SJCRH30 (cell line): Measurements from ENCODE around the gene IGFLR1. TPM values are rescaled to one million over a fixed set of nuclear protein-coding genes. Genes with fewer than 3 reads are reported as not detected.
A peak's percentile ranks its signal among the peaks of the same experiment; 100 is the strongest.

Source experiments
- DNase-seq, 2 experiments: peaks; one replicate each; pipeline ENCODE4 v3.0.0-alpha.2; 2015 to 2020
- H3K27ac ChIP-seq: fragments of 250-450 bp; sonication (Bioruptor Pico); 2 replicates; pipeline ENCODE4 v1.5.1; 2020; ENCODE audit warnings: mild to moderate bottlenecking, moderate library complexity
- H3K27me3 ChIP-seq: fragments of 250-450 bp; sonication (Bioruptor Pico); 2 replicates; pipeline ENCODE4 v1.5.1; 2020; ENCODE audit warnings: mild to moderate bottlenecking, moderate library complexity
- H3K36me3 ChIP-seq: fragments of 250-450 bp; sonication (Bioruptor Pico); 2 replicates; pipeline ENCODE4 v1.5.1; 2020; ENCODE audit warnings: mild to moderate bottlenecking, moderate library complexity
- H3K4me1 ChIP-seq: fragments of 250-450 bp; sonication (Bioruptor Pico); 2 replicates; pipeline ENCODE4 v1.5.1; 2020; ENCODE audit warnings: mild to moderate bottlenecking, moderate library complexity
- H3K4me3 ChIP-seq: fragments of 250-450 bp; sonication (Bioruptor Pico); 2 replicates; pipeline ENCODE4 v1.5.1; 2020; ENCODE audit warnings: mild to moderate bottlenecking, moderate library complexity
- H3K9me3 ChIP-seq: fragments of 250-450 bp; sonication (Bioruptor Pico); replicated peaks from 2 replicates; pipeline ENCODE4 v1.5.1; 2020; ENCODE audit warnings: mild to moderate bottlenecking, moderate library complexity
- total RNA-seq: library from RNA; depleted of rRNA; stranded (reverse); fragments of >200 nt; shearing (Covaris generic); gene quantifications from 2 replicates; pipeline ENCODE4 v1.2.3, GENCODE V29; 2014

IGFLR1 gene
- total RNA-seq, 1 experiment from 2014 or later, result 4.3 TPM

DNA sequence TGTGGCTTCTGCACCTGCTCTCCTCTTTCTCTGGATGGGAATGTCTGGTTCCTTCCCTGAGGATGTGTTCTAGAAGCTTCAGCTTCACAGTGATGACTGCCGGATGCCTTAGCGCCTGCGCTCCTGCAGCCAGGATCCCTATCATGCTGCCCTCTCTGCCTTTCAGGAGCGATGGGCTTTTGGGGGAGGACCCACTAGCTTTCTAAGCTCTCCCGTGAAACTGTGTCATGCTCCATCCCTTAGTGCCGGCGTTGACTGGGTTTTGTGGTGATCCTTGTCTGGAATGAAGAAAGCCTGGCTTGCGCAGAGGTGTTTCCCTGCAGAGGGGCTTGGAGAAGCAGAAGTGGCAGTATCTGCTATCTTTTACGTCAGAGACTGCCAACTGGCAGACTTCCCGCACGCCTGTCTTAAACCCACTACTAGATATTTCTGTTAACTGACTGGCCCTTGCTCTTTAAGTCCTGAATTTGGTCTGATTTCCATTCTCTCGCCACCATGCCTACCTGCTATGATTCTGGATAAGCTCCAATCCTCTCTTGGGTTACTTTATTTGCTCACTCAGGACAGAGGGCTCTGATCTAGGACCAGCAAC, 28.3 kb downstream of the IGFLR1 start:
- H3K4me3 ChIP-seq, result no peak overlapping the region
- no peaks in the 10 kb centered on the region for H3K36me3 ChIP-seq
- no peak for DNase-seq
- peaks cover 7% of the 10 kb centered on the region; the same call in 1 of the 2 replicates for H3K4me1 ChIP-seq
- H3K9me3 ChIP-seq, result no peaks in the 10 kb centered on the region
- H3K27ac ChIP-seq, result no peak overlapping the region
- no peaks in the 10 kb centered on the region; the same call in 1 of the 2 replicates for H3K27me3 ChIP-seq

DNA sequence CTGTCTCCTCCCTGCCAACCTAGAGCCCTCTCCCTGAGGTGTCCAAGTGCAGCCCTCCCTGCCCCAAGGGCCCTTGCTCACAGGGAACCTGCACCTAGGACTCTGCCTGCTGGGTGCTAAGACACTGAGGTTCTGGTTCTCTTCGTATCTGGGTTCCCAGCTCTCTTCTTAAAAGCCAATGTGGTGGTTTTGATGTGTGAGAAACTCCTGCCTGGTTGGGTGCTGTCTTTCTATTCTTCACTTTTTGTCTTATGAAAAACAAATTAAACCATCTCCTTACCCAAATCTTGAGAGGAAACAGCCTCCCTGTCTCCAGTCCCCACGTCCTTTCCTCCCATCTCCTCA, 28.8 kb downstream of the IGFLR1 start:
- Histone ChIP-seq H3K9me3 (no peaks in the 10 kb centered on the region), H3K27me3 (no peaks in the 10 kb centered on the region; the same call in 1 of the 2 replicates), H3K4me3 (no peak overlapping the region), H3K4me1 (peaks cover 4% of the 10 kb centered on the region; the same call in 1 of the 2 replicates), H3K27ac (no peak overlapping the region), H3K36me3 (no peaks in the 10 kb centered on the region)
- DNase-seq, result no peak

DNA sequence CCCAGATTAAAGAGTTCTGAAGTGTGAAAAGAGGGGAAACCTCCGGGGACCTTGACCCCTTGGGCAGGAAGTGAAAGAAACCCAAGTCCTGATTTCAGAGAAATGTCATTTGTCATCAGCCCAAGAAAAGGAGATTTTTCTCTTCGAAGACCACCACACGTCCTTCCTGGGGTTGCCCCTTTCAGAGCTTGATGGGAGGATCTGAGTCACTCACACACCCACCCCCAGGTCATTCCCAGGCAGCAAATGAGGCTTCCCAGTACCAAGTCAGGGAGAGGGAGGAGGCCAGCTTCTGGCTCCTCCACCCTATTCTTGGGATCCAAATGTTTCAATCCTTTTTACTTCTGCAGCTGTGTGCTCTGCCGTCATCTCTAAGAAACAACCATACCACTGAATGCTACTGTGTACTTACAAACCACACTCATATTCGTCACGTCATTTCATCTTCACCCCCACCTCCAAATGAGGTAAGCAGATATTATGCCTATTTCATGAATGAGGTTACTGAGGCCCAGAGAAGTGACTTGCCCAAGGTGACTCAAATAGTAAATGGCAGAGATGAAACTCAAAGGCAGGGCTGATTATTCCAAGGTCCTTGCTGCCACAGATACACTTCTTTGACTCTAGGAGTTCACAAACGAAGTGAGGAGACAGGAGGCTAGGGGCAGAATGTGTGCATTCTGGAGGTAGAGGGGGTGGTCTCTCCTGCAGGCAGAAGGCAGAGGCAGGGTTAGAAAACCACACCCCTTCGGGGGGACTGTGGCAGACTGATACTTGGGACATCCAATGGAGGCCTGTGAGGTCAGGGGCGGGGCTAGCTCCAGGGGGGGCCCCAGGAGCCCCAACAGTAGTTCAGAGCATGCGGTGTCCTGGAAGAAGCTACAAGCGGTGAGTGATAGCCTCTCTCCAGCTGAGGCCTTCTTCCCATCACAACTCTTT, 29.4 kb downstream of the IGFLR1 start:
- DNase-seq, result no peak
- H3K27ac ChIP-seq, result no peak overlapping the region

DNA sequence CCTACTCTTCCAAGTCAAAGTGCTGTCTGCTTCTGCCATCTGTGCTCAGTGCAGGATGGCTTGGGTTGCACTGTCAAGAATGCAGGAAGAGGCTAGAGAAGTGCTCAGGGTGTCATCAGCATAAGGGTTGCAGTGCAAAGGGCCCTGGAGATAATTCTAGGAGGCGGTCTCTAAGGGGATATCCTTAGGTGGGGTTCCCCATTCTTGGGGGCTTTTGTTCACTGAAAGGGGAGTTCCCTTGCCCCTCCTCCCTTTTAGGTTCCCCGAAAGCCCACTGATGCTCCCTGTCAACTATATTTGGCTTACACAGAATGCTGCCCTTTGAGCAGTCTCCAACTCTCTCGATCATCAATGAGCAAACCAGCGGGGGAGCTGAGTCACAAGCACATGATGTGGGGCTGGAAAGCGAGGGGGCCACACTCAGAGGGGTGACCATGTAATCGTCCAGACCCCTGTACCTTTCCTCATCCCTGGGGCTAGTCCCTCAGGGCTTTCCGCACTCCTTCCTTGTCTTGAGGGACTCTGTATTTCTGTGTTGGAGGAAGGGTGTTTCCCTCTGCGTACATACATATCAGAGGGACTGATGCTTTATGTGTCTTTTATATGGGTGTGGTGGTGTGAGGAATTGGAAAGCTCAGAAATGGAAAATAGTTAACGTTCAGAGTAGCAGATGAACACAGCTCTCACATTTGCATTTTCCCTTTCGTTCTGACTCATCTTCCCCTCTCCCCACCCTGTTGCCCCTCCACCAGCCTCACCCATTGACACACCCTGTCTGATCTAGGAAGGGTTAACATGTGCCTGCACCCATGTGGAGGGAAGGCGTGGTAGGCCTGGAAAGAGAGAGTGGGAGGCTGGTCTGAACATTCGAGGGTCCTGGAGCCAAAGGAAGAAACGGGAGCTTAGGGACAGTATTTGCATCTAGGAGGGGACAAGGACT, 31.2 kb downstream of the IGFLR1 start:
- Histone ChIP-seq H3K27ac (no peak overlapping the region), H3K36me3 (no peaks in the 10 kb centered on the region), H3K9me3 (no peaks in the 10 kb centered on the region), H3K4me3 (no peak overlapping the region), H3K4me1 (peaks cover 3% of the 10 kb centered on the region; the same call in 1 of the 2 replicates), H3K27me3 (no peaks in the 10 kb centered on the region; the same call in 1 of the 2 replicates)
- DNase-seq, result no peak

More for the DNA sequence above, 29.4 kb downstream of the IGFLR1 start:
- no peaks in the 10 kb centered on the region; the same call in 1 of the 2 replicates for H3K27me3 ChIP-seq
- H3K9me3 ChIP-seq, result no peaks in the 10 kb centered on the region
- no peaks in the 10 kb centered on the region for H3K36me3 ChIP-seq
- H3K4me1 ChIP-seq, result peaks cover 4% of the 10 kb centered on the region; the same call in 1 of the 2 replicates
- no peak overlapping the region for H3K4me3 ChIP-seq

DNA sequence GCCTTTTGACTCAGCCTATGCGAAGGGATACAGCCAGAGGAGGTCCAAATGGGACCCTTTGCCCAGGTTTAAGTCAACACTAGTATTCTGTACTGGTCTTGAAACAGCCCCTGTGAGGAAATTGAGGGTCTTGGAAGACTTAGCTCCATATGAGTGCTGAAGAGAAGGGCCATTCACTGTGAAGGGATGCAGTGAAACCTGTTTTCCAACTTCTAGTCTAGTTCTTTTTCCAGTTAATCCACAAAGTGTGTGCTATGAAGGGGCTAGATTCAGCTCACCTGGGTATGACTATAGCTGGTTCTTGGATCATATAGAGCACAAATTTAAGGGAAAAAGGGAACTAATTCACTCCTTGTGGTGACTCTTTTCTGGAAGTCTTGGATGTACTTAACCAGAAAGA, 33.9 kb downstream of the IGFLR1 start:
- H3K9me3 ChIP-seq, result no peaks in the 10 kb centered on the region
- H3K36me3 ChIP-seq, result no peaks in the 10 kb centered on the region
- no peaks in the 10 kb centered on the region; the same call in 1 of the 2 replicates for H3K27me3 ChIP-seq
- no peak overlapping the region for H3K27ac ChIP-seq
- H3K4me1 ChIP-seq, result no peaks in the 10 kb centered on the region
- no peak for DNase-seq
- H3K4me3 ChIP-seq, result no peak overlapping the region

DNA sequence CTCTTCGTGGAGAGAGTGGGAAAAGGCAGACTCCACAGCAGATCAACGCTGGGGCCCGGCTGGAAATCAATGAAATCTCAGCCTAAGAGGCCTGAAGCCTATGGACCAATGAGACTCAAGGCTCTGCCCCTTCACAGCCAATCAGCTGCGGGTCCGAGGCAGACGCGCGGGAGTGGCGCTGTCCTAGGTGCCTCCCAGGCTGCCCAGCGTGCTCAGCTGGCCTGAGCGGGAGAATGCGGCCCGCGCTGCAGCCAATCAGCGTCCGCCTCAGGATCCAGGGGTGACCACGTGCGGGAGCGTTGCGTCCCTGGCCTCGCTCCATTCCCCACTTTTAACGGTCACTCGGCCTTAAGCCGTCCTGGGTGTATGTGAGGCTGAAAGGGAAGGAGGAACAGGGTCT, 38.0 kb downstream of the IGFLR1 start, which contains the start of gene ZBTB32:
TSS of gene ZBTB32 (plus strand) at position 341 of the 400 bp plus-strand sequence. CDS start 10,069 bp downstream, outside the sequence.
- Histone ChIP-seq H3K36me3 (no peaks in the 10 kb centered on the region), H3K4me3 (no peak within 1 kb of the TSS), H3K4me1 (no peaks in the 10 kb centered on the region), H3K27me3 (no peaks in the 10 kb centered on the region), H3K27ac (no peak within 1 kb of the TSS), H3K9me3 (no peaks in the 10 kb centered on the region)
- peak; percentile 31 to 53 for DNase-seq

DNA sequence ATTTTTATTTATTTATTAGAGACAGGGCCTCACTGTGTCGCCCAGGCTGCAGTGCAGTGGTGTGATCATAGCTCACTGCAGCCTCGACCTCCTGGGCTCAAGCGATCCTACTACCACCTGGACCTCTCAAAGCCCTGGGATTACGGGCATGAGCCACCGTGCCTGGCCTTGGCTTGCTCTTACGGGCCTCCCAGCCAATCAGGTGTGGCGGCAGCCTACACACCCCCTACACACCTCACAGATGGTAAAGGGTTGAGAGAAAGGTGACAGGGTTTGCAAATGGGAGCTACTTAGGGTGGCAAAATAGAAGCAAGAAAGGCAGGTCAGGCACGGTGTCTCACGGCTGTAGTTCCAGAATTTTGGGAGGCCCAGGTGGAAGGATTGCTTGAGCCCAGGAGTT, 38.9 kb downstream of the IGFLR1 start:
- H3K36me3 ChIP-seq, result no peaks in the 10 kb centered on the region
- H3K4me1 ChIP-seq, result no peaks in the 10 kb centered on the region
- DNase-seq, result no peak
- no peaks in the 10 kb centered on the region for H3K27me3 ChIP-seq
- no peak overlapping the region for H3K27ac ChIP-seq
- H3K4me3 ChIP-seq, result no peak overlapping the region
- H3K9me3 ChIP-seq, result no peaks in the 10 kb centered on the region

DNA sequence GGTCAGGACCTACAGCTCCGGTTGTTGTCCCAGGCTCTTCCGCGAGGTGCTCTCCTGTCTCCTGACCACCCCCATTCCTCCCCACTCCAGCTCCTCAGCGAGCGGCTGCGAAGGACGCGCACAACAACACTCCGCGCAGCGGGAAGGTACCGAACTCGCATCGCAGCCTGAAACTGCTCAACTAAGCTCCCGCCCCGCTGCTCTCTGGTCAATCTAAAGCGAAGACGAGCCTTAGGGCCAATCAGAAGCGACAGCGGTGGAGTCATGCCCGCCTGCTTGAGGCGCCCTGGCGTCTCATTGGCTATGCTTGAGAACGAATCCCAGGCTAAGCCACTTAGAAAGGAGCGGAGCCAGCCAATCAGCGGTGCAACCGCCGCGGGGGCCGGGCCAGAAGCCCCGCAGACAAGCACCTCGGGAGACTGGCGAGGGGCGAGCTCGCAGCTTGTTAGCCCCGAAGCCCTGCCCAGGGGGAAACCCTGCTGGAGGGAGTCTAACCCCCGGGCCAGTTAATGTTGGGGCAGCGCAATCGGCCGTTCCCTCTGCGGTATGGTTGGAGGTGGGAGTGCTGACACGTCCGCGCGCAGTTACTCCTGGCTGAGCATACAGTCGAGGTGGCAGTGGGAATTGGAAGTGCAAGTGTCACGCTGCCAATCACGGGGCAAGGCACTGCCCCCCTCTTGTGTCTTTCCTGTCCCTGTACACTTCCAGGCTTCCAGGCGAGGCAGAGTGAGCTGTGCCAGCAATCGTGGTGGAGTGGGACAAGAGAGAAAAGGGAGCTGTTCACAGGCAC, 39.8 kb downstream of the IGFLR1 start:
- Histone ChIP-seq H3K4me3 (peak overlapping the region; percentile 58), H3K4me1 (no peaks in the 10 kb centered on the region), H3K27ac (no peak overlapping the region), H3K36me3 (no peaks in the 10 kb centered on the region), H3K27me3 (no peaks in the 10 kb centered on the region), H3K9me3 (no peaks in the 10 kb centered on the region)
- DNase-seq, result peak; percentile 97 to 98

DNA sequence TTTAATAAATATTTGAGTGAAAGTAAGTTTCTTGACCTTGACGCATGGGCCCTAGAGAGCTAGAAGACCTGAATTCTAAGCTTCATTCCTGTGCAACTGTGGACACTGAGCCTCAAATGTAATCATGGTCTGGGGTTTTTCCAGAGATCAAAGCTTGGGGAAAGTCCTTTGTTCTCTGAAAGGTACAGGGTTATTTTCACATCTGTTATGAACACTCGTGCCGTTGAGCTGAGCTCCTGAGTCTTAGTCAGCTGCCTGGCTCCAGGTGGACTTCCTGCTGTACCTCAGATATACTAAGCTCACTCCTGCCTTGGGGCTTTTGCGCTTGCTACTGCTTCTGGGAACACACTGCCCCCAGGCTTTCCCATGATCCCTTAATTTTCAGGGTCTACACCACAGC, 45.4 kb downstream of the IGFLR1 start:
- no peaks in the 10 kb centered on the region for H3K27me3 ChIP-seq
- H3K36me3 ChIP-seq, result no peaks in the 10 kb centered on the region
- H3K4me3 ChIP-seq, result no peak overlapping the region
- H3K27ac ChIP-seq, result no peak overlapping the region
- DNase-seq, result no peak
- no peaks in the 10 kb centered on the region for H3K4me1 ChIP-seq
- no peaks in the 10 kb centered on the region for H3K9me3 ChIP-seq

DNA sequence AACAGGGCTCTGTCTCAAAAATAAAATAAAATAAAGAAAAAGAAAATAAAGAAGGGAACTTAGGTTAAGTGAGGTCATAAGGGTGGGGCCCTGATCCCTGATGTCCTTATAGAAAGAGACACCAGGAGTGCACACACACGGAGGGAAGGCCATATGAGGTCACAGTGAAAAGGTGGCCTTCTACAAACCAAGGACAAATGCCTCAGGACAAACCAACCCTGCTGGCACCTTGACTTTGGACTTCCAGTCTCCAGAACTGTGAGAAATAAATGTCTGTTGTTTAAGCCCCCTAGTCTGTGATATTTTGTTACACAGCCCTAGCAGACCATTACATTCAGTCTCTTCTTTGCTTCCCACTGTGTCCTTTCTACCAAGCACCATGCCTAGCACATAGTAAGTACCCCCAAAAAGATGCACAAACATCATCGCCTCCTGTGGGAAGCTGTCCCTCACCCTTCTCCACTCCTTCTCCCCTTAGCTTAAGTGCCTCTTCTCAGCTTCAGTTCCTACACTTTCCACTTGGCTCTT, 46.3 kb downstream of the IGFLR1 start:
- H3K4me1 ChIP-seq, result no peaks in the 10 kb centered on the region
- no peak overlapping the region for H3K27ac ChIP-seq
- no peaks in the 10 kb centered on the region for H3K36me3 ChIP-seq
- H3K4me3 ChIP-seq, result no peak overlapping the region
- H3K27me3 ChIP-seq, result no peaks in the 10 kb centered on the region
- H3K9me3 ChIP-seq, result no peaks in the 10 kb centered on the region
- no peak for DNase-seq

DNA sequence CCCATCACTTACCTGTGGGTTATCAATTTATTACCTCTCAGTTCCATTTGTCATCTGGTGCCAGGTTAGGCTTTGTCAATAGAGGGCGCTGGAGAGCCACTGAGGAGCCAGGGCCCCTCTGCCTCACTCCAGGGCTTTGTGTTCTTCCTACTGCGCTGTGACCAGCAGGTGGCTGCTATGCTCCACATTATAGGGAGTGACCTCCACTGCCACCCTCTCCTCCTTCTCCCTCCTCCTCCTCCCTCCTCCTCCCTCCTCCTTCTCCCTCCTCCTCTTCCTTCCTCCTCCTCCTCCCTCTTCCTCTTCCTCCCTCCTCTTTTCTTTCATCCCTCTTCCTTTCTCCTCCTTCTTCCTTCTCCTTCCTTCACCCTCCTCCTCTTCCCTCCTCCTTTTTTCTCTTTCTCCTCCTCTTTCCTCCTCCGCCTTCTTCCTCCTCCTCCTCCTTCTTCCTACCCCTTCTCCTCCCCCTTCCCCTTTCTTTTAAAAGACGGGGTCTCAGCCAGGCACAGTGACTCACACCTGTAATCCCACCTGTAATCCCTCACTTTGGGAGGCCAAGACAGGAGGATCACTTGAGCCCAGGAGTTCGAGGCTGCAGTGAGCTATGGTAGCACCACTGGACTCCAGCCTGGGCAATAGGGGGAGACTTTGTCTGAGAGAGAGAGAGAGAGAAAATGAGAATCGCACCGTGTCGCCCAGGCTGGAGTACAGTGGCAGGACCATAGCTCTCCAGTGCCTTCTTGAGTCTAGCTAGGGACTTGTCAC, 48.2 kb downstream of the IGFLR1 start:
- peak; percentile 84 to 94 for DNase-seq
- Histone ChIP-seq H3K36me3 (no peaks in the 10 kb centered on the region), H3K27ac (no peak overlapping the region), H3K4me3 (no peak overlapping the region), H3K27me3 (no peaks in the 10 kb centered on the region), H3K4me1 (no peaks in the 10 kb centered on the region), H3K9me3 (no peaks in the 10 kb centered on the region)

DNA sequence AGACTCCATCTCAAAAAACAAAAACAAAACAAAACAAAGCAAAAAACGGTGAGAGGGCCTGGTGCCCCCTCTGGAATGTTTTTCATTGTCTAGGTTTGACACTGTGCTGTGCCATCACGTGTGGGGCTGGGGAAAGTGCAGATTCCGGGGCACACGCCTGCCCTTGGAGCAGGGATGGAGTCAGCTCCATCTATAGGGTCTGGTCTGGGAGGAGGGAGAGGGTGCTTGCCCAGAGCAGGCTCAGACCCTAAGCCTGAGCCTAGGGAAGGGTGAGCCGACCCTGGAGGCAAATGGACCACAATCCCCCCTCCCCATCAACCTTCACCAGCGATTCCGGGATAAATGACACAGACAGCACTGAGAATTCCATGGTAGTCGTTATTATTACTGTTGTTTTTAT, 48.8 kb downstream of the IGFLR1 start:
- no peaks in the 10 kb centered on the region for H3K4me1 ChIP-seq
- no peaks in the 10 kb centered on the region for H3K36me3 ChIP-seq
- no peak overlapping the region for H3K4me3 ChIP-seq
- H3K9me3 ChIP-seq, result no peaks in the 10 kb centered on the region
- no peaks in the 10 kb centered on the region for H3K27me3 ChIP-seq
- no peak overlapping the region for H3K27ac ChIP-seq
- DNase-seq, result no peak

DNA sequence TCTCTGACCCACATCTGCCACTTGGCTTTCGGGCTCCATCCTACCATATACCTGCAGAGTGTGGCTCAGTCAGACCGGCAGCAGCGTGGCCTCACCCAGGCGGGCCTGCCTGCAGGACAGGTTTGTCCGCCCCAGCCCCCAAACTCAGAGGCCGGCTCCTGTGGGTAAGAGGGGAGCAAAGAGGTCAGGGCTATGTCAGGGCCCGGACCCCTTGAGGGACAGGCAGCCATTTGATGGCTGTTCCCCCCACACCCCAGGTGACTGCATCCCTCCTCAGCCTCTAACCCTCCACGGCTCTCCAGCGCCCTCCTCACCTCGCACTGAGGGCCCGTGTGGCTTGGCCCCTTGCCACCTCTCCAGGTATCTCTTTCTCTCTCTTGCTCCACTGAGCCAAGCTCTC, 50.2 kb downstream of the IGFLR1 start:
- Histone ChIP-seq H3K4me1 (no peaks in the 10 kb centered on the region), H3K9me3 (no peaks in the 10 kb centered on the region), H3K27me3 (no peaks in the 10 kb centered on the region), H3K4me3 (no peak overlapping the region), H3K36me3 (no peaks in the 10 kb centered on the region), H3K27ac (no peak overlapping the region)
- no peak for DNase-seq
